Trophoblast cell (in vitro differentiated cells and primary cell): Measurements from ENCODE around the gene TNS1.
"Not testable (repeated sequence)": the region's sequence is repeated elsewhere in the genome, so short reads cannot be mapped to it uniquely, and the experiment has no call there.

Experiments
- DNase-seq, 2 donors: peaks; one replicate each; pipeline ENCODE4 v3.0.0-alpha.2; 2016
- H2AFZ ChIP-seq: 2 replicates; pipeline ENCODE4 v1.6.1; 2013; ENCODE audit warnings: low read length, moderate library complexity, mild to moderate bottlenecking; ENCODE audit not compliant: insufficient read depth, poor library complexity
- H2AK5ac ChIP-seq: 2 replicates; pipeline ENCODE4 v1.6.1; 2013; ENCODE audit warnings: mild to moderate bottlenecking, low read length
- H2BK120ac ChIP-seq: 2 replicates; pipeline ENCODE4 v1.6.1; 2013; ENCODE audit warnings: low read length, mild to moderate bottlenecking, moderate library complexity; ENCODE audit not compliant: insufficient read depth, poor library complexity
- H2BK12ac ChIP-seq: 2 replicates; pipeline ENCODE4 v1.6.1; 2013; ENCODE audit warnings: mild to moderate bottlenecking, low read length, moderate library complexity
- H2BK5ac ChIP-seq: 2 replicates; pipeline ENCODE4 v1.6.1; 2013; ENCODE audit warnings: low read length, low read depth, moderate library complexity, mild to moderate bottlenecking; ENCODE audit not compliant: poor library complexity
- H3K14ac ChIP-seq: 2 replicates; pipeline ENCODE4 v1.6.1; 2013; ENCODE audit warnings: mild to moderate bottlenecking, low read length
- H3K18ac ChIP-seq: 2 replicates; pipeline ENCODE4 v1.6.1; 2013; ENCODE audit warnings: mild to moderate bottlenecking, low read length
- H3K23ac ChIP-seq: 2 replicates; pipeline ENCODE4 v1.6.1; 2013; ENCODE audit warnings: low read length
- H3K27ac ChIP-seq: 2 replicates; pipeline ENCODE4 v1.5.1; 2013; ENCODE audit warnings: low read depth, mild to moderate bottlenecking, inconsistent platforms, low read length, moderate library complexity
- H3K27me3 ChIP-seq: 2 replicates; pipeline ENCODE4 v1.6.1; 2013; ENCODE audit warnings: inconsistent platforms, mild to moderate bottlenecking, low read length, moderate library complexity; ENCODE audit not compliant: insufficient read depth
- H3K36me3 ChIP-seq, 2 experiments: 1 replicate in 1 of 2; 2 replicates in 1 of 2; pipeline ENCODE4 v1.6.1; 2013; ENCODE audit warnings: low read length in 2 of 2, mild to moderate bottlenecking in 2 of 2, moderate library complexity in 1 of 2; ENCODE audit not compliant: insufficient read depth in 2 of 2, control insufficient read depth in 1 of 2
- H3K4ac ChIP-seq: 2 replicates; pipeline ENCODE4 v1.6.1; 2013; ENCODE audit warnings: low read depth, mild to moderate bottlenecking, low read length, moderate library complexity
- H3K4me1 ChIP-seq, 2 experiments: 1 replicate in 1 of 2; 2 replicates in 1 of 2; pipeline ENCODE4 v1.6.1; 2013; ENCODE audit warnings: low read length in 2 of 2, mild to moderate bottlenecking in 2 of 2, moderate library complexity in 1 of 2; ENCODE audit not compliant: insufficient read depth in 2 of 2, control insufficient read depth in 1 of 2
- H3K4me2 ChIP-seq: 2 replicates; pipeline ENCODE4 v1.6.1; 2013; ENCODE audit warnings: inconsistent platforms, mild to moderate bottlenecking, low read length, moderate library complexity
- H3K4me3 ChIP-seq: 2 replicates; pipeline ENCODE4 v1.5.1; 2013; ENCODE audit warnings: mild to moderate bottlenecking, low read depth, low read length, inconsistent platforms
- H3K79me1 ChIP-seq: one replicate; pipeline ENCODE4 v1.6.1; 2013; ENCODE audit warnings: low read length
- H3K79me2 ChIP-seq: 2 replicates; pipeline ENCODE4 v1.6.1; 2013; ENCODE audit warnings: low read length, mild to moderate bottlenecking; ENCODE audit not compliant: control insufficient read depth, insufficient read depth, poor library complexity
- H3K9ac ChIP-seq: 2 replicates; pipeline ENCODE4 v1.6.1; 2013; ENCODE audit warnings: mild to moderate bottlenecking, low read length
- H3K9me3 ChIP-seq: 2 replicates; pipeline ENCODE4 v1.6.1; 2013; ENCODE audit warnings: low read depth, mild to moderate bottlenecking, control low read depth, inconsistent platforms, low read length; ENCODE audit not compliant: insufficient read depth
- H4K12ac ChIP-seq: 2 replicates; pipeline ENCODE4 v1.6.1; 2013; ENCODE audit warnings: low read depth, mild to moderate bottlenecking, low read length, moderate library complexity
- H4K8ac ChIP-seq: 2 replicates; pipeline ENCODE4 v1.6.1; 2013; ENCODE audit warnings: low read depth, mild to moderate bottlenecking, low read length, moderate library complexity
- H4K91ac ChIP-seq: one replicate; pipeline ENCODE4 v1.6.1; 2013; ENCODE audit warnings: low read depth, mild to moderate bottlenecking, low read length, moderate library complexity
- WGBS: extraction: QIAGEN DNeasy Blood & Tissue Kit; methylation state at CpG from one replicate; pipeline ENCODE4 v1.1.7; 2013; ENCODE audit warnings: missing lambda C conversion rate; ENCODE audit not compliant: insufficient read length, insufficient coverage; ENCODE audit errors: extremely low coverage; 5-methylcytosine and 5-hydroxymethylcytosine counted together

The TNS1 gene

DNA sequence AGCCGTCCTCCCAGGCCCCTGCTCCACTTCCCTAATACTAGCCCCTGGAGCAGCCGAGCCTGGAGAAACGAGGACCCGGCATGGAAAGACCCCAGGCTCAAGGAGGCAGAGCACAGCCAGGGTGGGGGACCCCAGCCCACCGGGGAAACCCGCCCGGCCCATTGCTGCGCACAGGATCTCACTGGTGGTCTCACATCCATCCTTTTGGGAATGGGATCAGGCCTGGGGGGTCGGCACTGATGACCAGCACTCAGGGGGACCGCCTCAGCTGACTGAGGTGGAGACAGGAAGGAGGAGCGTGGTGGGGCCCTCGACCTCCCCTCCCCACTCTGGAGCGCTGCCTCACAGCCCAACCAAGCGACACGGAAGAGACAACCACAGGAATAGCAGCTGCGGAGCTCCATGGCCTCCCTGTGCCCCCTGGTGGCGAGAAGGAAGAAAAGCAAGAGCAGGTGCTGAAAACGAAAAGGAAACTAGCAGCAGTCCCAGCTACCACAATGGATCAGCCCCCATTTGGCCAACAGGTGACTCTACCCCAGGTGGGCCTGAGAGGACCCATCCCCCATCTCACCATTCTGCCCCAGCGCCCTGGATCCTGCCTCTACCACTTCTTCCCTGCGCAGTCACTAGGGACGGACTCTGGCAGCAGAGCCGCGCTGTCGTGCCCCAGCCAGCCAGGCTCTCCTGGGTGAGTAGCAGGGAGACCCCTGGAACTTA lies 31.9 kb upstream of the TNS1 start:
- H3K14ac ChIP-seq, H3K9ac ChIP-seq, H3K79me1 ChIP-seq, H3K36me3 ChIP-seq, H2BK5ac ChIP-seq, H2AFZ ChIP-seq, H2AK5ac ChIP-seq, H4K8ac ChIP-seq, H3K18ac ChIP-seq, H3K23ac ChIP-seq, H2BK12ac ChIP-seq, H3K79me2 ChIP-seq, H3K9me3 ChIP-seq, H3K4ac ChIP-seq, H2BK120ac ChIP-seq, H3K4me3 ChIP-seq, H4K12ac ChIP-seq, H3K4me1 ChIP-seq, H4K91ac ChIP-seq, H3K27ac ChIP-seq: not testable (repeated sequence)
- H3K27me3 ChIP-seq = peaks cover 22% of the 10 kb centered on the region
- DNase-seq = peak in 1 of 2 donors; percentile 67
- no CpG with 5 or more reads among the region's 24 CpGs for WGBS
- peak overlapping the region; percentile 34 for H3K4me2 ChIP-seq

DNA sequence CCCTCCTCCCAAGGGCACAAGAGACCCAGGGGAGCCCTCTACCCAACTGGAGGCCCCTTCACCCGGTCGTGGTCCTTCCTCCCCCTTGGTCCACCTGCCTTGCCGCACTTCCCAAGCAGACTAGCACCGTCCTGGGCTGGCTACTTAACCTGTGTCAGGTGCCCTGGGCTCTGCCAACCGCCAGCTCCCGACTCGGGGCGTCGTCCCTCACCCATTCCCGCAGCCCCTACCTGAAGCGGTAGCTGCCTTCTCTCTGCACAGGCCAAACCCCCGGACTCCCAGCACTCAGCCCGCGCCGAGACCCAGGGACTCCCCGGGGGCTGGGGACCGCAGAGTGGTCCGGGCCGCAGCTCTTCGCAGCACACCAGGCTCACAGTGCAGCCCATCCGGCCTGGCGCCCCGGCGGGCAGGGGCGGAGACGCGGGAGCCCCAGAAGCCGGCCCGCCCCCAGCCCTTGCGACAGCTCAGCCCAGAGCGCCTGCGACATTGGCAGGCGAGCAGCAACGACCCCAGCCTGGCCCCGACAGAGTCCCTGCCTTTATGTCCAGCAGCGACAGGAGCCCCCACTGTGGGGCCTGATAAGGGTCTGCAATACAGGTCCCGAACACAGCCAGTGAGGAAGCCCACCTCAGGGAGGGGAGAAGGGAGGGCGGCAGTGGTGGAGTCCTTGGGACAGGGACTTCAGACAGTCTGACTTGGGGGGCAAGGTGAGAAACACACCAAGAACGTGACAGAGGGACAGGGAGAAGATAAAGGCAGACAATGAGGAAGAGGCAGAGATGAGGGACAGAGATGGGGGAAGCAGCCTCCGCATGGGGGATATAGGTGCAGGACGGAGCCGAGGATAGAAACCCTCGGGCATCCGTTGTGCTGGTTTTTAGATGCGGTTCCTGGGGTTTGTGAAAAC lies 31.0 kb upstream of the TNS1 start:
- Histone ChIP-seq H4K8ac (no peak overlapping the region), H3K27ac (no peak overlapping the region), H3K79me2 (no peaks in the 10 kb centered on the region), H3K9me3 (peaks cover 8% of the 10 kb centered on the region), H3K4me2 (peak overlapping the region; percentile 35), H3K79me1 (no peaks in the 10 kb centered on the region), H4K12ac (no peak overlapping the region), H2BK120ac (no peak overlapping the region), H3K36me3 (no peaks in the 10 kb centered on the region), H3K9ac (no peak overlapping the region), H3K14ac (no peak overlapping the region), H2BK12ac (no peak overlapping the region), H3K23ac (no peak overlapping the region), H4K91ac (no peak overlapping the region), H3K4ac (no peak overlapping the region), H3K4me3 (no peak overlapping the region), H2AK5ac (no peak overlapping the region), H3K27me3 (peaks cover 22% of the 10 kb centered on the region), H2BK5ac (no peak overlapping the region), H3K18ac (no peak overlapping the region), H3K4me1 (peaks cover 0 to 3% of the 10 kb centered on the region in 2 experiments), H2AFZ (no peak overlapping the region)
- no peak for DNase-seq
- no CpG with 5 or more reads among the region's 45 CpGs for WGBS

DNA sequence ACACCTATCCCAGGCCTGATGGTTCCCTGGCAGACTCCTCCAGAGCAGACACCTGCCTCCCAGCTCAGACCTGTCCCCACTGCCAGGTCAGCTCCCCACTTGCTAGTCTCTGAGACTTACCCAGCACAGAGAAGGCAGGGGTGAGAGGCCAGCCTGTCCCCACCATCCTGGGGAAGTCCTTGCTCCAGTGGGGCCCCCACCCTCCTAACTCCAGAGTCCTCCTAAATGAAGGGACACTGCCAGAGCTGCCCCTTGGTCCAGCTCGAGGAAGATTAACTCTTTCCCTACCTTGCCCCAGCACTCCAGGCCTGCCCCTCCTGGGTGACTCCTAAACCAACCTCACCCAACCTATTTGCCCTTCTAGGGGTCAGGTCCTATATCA lies 30.4 kb upstream of the TNS1 start:
- Histone ChIP-seq H2AK5ac (no peak overlapping the region), H3K9me3 (peaks cover 8% of the 10 kb centered on the region), H3K14ac (no peak overlapping the region), H3K4me2 (no peak overlapping the region), H2BK5ac (no peak overlapping the region), H3K27me3 (peaks cover 22% of the 10 kb centered on the region), H3K4ac (no peak overlapping the region), H2BK120ac (no peak overlapping the region), H3K79me1 (no peaks in the 10 kb centered on the region), H3K79me2 (no peaks in the 10 kb centered on the region), H4K8ac (no peak overlapping the region), H3K27ac (no peak overlapping the region), H2AFZ (no peak overlapping the region), H3K4me3 (no peak overlapping the region), H3K4me1 (peaks cover 0 to 3% of the 10 kb centered on the region in 2 experiments), H2BK12ac (no peak overlapping the region), H3K36me3 (no peaks in the 10 kb centered on the region), H4K91ac (no peak overlapping the region), H4K12ac (no peak overlapping the region), H3K9ac (no peak overlapping the region), H3K18ac (no peak overlapping the region), H3K23ac (no peak overlapping the region)
- WGBS = no CpG with 5 or more reads among the region's 1 CpG
- DNase-seq = no peak

DNA sequence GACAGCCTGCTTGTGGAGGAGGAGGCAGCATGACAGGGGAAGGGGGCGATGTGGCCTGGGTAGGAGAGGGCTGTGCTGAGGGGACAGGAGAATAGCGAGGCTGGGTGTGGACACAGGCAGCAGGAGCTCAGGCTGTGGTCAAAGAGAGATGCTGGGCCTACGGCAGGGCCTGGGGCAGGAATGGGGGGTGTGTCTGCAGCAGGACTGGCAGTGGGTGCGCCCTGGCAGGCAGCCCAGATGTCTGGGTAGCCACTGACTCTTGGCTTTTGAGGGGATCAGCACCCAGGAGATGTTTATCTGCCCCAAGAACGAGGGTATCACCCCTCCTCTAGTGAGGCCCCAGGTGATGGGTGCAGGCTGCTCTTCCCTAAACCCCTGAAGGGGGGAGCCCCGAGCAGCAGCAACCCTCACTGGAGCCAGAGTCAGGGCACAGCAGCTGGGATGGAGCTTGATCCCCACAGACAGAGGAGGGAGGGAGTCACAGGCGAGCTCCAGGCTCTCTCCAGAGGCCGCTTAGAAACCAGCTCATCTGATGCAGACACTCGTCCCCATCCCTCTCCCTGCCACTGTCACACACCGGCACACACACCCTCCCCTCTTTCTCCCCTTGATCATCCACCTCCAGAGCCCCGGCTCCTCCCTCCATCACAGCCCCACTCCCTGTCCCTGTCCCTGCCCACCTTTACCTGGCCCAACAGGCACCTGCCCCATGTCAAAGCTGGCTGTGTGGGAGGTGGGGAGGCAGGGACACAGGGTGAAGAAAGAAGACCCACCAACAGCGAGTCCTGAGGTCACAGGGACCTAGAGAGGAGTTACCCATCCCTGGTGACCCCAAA lies 29.8 kb upstream of the TNS1 start:
- peaks cover 8% of the 10 kb centered on the region for H3K9me3 ChIP-seq
- H4K91ac ChIP-seq = no peak overlapping the region
- H3K27me3 ChIP-seq = peaks cover 22% of the 10 kb centered on the region
- no peaks in the 10 kb centered on the region for H3K36me3 ChIP-seq
- H3K27ac ChIP-seq = no peak overlapping the region
- H3K4me2 ChIP-seq = no peak overlapping the region
- H4K8ac ChIP-seq = no peak overlapping the region
- no peak overlapping the region for H3K23ac ChIP-seq
- no peak overlapping the region for H2AFZ ChIP-seq
- DNase-seq = no peak
- peaks cover 0 to 3% of the 10 kb centered on the region in 2 experiments for H3K4me1 ChIP-seq
- no peak overlapping the region for H2BK12ac ChIP-seq
- H3K79me1 ChIP-seq = no peaks in the 10 kb centered on the region
- H4K12ac ChIP-seq = no peak overlapping the region
- no peak overlapping the region for H2BK120ac ChIP-seq
- no peak overlapping the region for H3K9ac ChIP-seq
- H2BK5ac ChIP-seq = no peak overlapping the region
- no CpG with 5 or more reads among the region's 12 CpGs for WGBS
- H3K4me3 ChIP-seq = no peak overlapping the region
- no peak overlapping the region for H2AK5ac ChIP-seq
- H3K4ac ChIP-seq = no peak overlapping the region
- H3K14ac ChIP-seq = no peak overlapping the region
- no peak overlapping the region for H3K18ac ChIP-seq
- no peaks in the 10 kb centered on the region for H3K79me2 ChIP-seq
